OCI-M2 (cell line): ENCODE data around the gene QRICH1.
"Not testable (repeated sequence)": the region's sequence is repeated elsewhere in the genome, so short reads cannot be mapped to it uniquely, and the experiment has no call there.

Source experiments
- DNase-seq: peaks from one replicate; lab custom pipeline; 2025; ENCODE audit not compliant: unreplicated experiment; lab: John Stamatoyannopoulos, UW

Gene QRICH1

DNA sequence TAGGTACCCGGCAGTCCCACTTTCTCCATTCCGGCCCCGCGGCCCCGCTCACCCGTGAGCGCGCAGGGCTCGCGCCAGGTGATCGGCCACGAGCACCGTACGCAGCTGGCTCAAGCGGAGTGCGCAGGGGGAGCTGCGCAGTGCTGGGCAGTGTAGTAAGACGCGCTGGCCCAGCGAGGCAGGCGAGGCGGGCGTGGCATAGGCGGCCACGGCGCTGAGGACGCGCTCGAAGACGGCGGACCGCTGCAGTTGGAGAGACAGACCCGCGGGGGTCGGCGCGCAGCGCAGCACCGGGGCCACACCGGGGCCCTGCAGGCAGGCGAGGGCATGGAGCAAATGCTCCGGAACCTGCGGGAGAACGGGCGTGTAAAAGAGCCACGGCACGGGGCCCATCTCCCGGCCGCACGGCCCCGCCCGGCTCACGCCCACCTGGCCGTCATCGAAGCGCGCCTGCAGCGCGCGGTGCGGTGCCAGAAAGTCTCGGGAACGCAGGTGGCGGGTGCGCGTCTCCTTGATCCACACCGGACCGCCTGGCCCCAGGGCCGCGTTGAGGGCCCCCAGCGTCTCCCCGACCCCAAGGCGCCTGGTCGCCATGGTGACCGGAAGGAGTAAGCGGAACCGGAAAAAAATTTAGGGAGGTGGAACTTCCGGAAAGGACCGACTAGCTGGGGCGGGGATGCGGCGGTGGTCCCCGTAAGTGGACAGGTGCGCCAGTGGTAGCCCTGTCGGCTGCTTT lies 75.7 kb downstream of the QRICH1 start, which contains the start of gene DALRD3:
Gene DALRD3, minus strand, starts transcription at position 610 of the 736 bp plus-strand sequence. Its CDS starts 16 bp downstream, at position 594.
- no peak for DNase-seq

GRCh38 chr3:49017229-49017970 lies 76.5 kb downstream of the QRICH1 start:
- DNase-seq, result no peak

GRCh38 chr3:49016414-49017228 lies 77.2 kb downstream of the QRICH1 start:
- no peak for DNase-seq

- no peak for DNase-seq
These were observed 78.1 kb downstream of the QRICH1 start for GRCh38 chr3:49015765-49016164.

GRCh38 chr3:49015072-49015471 lies 78.8 kb downstream of the QRICH1 start:
- no peak for DNase-seq

GRCh38 chr3:49013738-49014660 lies 79.9 kb downstream of the QRICH1 start:
- no peak for DNase-seq

GRCh38 chr3:49013113-49013737 lies 80.6 kb downstream of the QRICH1 start:
- no peak for DNase-seq

DNA sequence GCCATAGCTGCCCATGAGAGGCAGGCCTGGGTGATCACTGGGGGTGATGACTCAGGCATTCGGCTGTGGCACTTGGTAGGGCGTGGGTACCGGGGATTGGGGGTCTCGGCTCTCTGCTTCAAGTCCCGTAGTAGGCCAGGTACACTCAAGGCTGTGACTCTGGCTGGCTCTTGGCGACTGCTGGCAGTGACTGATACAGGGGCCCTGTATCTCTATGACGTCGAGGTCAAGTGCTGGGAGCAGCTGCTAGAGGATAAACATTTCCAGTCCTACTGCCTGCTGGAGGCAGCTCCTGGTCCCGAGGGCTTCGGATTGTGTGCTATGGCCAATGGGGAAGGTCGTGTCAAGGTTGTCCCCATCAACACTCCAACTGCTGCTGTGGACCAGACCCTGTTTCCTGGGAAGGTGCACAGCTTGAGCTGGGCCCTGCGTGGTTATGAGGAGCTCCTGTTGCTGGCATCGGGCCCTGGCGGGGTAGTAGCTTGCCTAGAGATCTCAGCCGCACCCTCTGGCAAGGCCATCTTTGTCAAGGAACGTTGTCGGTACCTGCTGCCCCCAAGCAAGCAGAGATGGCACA lies 81.3 kb downstream of the QRICH1 start:
- DNase-seq, result no peak

GRCh38 chr3:49009396-49009795 lies 84.5 kb downstream of the QRICH1 start:
- DNase-seq, result no peak

GRCh38 chr3:49008627-49009026 lies 85.2 kb downstream of the QRICH1 start:
- DNase-seq, result not testable (repeated sequence)

- peak; percentile 34 for DNase-seq
These were observed 85.9 kb downstream of the QRICH1 start for GRCh38 chr3:49007771-49008528.

GRCh38 chr3:49007068-49007770 lies 86.7 kb downstream of the QRICH1 start, which contains the start of gene WDR6:
TSS of gene WDR6 (plus strand) at chr3:49007391. CDS start at chr3:49007432, 41 bp downstream.
- DNase-seq, result peak; percentile 91

DNA sequence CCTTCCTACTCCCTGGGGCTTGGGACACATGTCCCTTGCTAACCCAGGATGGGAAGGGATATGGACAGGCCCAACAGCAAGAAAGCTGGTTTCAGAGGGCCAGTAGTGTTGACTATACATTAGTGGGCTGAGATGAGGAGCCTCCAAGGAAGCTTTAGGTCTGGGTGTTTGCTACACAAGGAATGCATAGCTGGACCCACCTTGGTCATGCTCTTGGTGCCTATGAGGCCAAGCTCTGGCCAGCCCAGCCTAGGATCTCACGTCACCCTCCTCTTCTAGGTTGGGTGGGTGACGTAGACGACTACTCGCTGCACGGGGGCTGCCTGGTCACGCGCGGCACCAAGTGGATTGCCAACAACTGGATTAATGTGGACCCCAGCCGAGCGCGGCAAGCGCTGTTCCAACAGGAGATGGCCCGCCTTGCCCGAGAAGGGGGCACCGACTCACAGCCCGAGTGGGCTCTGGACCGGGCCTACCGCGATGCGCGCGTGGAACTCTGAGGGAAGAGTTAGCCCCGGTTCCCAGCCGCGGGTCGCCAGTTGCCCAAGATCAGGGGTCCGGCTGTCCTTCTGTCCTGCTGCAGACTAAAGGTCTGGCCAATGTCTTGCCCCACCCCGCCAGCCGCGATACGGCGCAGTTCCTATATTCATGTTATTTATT lies 87.3 kb downstream of the QRICH1 start:
- DNase-seq, result no peak

DNA sequence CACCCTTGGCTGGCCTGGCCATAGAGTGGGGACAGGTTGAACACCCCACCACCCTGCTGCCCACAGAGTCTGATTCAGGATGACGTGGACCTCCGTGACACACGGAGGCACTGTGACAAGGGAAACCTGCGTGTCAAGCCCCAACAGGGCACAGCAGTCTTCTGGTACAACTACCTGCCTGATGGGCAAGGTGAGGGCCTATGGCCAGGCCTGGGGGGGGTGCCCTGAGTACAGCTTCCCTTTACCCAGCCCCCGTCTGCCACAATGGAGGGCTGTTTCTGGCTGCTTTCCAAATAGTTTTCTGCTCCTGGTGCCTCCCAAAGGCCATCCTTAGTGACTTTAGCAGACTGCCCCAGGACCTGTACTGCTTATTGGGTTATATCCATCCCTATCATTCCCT lies 87.9 kb downstream of the QRICH1 start:
- DNase-seq, result no peak

- DNase-seq, result no peak
These were observed 88.6 kb downstream of the QRICH1 start for GRCh38 chr3:49005303-49005680.

DNA sequence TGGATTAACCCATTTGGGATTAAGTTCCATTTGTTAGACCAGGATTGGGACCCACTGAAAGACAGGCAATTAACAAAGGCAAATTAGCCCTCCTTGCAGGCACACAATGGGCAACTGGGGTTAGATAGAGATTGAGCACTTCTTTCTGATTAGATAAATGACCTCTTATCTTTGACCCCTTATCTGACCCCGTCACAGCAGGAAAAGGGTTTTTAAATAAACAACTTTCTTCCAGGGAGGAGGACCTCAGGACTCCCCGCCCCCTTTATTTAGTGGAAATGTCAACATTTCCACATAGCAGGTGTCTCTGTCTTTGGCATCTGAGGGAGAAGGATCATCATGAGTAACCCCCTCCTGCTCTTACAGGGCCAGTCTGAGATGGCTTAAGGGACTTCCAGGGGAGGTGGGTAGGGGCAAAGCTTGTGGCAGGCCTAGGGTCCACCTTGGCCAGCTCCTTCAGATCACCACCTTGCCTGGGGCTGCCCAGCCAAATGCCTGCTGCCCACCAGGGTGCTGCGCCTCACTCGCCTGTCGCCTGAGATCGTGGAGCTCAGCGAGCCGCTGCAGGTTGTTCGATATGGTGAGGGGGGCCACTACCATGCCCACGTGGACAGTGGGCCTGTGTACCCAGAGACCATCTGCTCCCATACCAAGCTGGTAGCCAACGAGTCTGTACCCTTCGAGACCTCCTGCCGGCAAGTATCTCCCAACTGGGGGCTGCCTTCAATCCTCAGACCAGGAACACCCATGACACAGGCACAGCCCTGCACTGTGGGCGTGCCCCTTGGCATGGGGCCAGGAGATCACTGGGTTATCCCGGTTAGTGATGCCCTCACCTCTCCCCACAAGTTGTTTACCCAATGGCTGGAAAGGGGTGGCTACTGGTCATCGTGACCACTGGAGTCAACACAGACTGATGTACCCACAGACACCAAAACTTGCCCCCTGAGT lies 89.2 kb downstream of the QRICH1 start:
- DNase-seq, result no peak

DNA sequence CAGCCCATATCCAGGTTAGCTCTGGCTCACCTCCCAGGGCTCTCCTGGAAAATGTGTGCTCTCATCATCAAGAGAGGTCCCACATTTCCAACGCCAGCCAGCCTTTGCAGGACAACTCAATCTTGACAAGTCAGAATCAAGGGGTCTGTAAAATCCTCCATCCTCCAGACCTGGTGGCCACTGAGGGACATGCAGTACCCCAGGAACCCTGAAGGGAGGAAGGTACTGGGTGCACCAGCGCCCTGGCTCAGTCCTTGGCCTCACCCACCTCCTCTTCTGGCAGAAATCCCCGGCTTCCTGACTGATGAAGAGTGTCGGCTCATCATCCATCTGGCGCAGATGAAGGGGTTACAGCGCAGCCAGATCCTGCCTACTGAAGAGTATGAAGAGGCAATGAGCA lies 92.7 kb downstream of the QRICH1 start:
- DNase-seq, result no peak
